Liver (tissue), 3 donors: Measurements from ENCODE around the gene TRAPPC3.

Source experiments
- ATF3 ChIP-seq: IDR thresholded peaks from 2 replicates; pipeline ENCODE4 v1.6.1; 2016; ENCODE audit warnings: antibody characterized with exemption
- CTCF ChIP-seq: fragments of 150-350 bp; IDR thresholded peaks from 2 replicates; pipeline ENCODE4 v1.5.1; 2017; ENCODE audit warnings: improper control_type of control experiment, low read depth, low read length; ENCODE audit not compliant: missing input control
- FOXA1 ChIP-seq: IDR thresholded peaks from 2 replicates; pipeline ENCODE4 v1.6.1; 2016; ENCODE audit warnings: antibody characterized with exemption
- GABPA ChIP-seq, 2 donors: IDR thresholded peaks in 1 of 2; conservative IDR thresholded peaks in 1 of 2; 2 replicates each; pipeline ENCODE4 v1.6.1; 2016; ENCODE audit warnings: antibody characterized with exemption in 2 of 2, mild to moderate bottlenecking in 1 of 2, moderate library complexity in 1 of 2
- RAD21 ChIP-seq, 2 donors: IDR thresholded peaks; 2 replicates each; pipeline ENCODE4 v1.6.1; 2016; ENCODE audit warnings: antibody characterized with exemption in 2 of 2, mild to moderate bottlenecking in 2 of 2
- TAF1 ChIP-seq: conservative IDR thresholded peaks from 2 replicates; pipeline ENCODE4 v1.6.1; 2016; ENCODE audit warnings: antibody characterized with exemption, mild to moderate bottlenecking
- TF ChIP-seq, protein P1 (sequence below): IDR thresholded peaks from 2 replicates; pipeline ENCODE4 v1.6.1; 2016; ENCODE audit warnings: antibody characterized with exemption
- TF ChIP-seq, protein P2 (sequence below): IDR thresholded peaks from 2 replicates; pipeline ENCODE4 v1.6.1; 2016; ENCODE audit warnings: antibody characterized with exemption, mild to moderate bottlenecking
- donor health status: healthy.
- donor health status: healthy.

GRCh38 chr1:36098650-36099365 lies 50.5 kb downstream of the TRAPPC3 start:
- TF ChIP-seq CTCF (no peak), TAF1 (no peak), GABPA (IDR thresholded peaks at IDR 0.05 in 1 of 2, conservative IDR thresholded peaks at IDR 0.05 in 1 of 2) (no peak), ATF3 (no peak), RAD21 (IDR thresholded peaks at IDR 0.05) (no peak), FOXA1 (no peak)
- TF ChIP-seq, protein P1, sequence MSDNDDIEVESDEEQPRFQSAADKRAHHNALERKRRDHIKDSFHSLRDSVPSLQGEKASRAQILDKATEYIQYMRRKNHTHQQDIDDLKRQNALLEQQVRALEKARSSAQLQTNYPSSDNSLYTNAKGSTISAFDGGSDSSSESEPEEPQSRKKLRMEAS, result no peak
- TF ChIP-seq, protein P2, sequence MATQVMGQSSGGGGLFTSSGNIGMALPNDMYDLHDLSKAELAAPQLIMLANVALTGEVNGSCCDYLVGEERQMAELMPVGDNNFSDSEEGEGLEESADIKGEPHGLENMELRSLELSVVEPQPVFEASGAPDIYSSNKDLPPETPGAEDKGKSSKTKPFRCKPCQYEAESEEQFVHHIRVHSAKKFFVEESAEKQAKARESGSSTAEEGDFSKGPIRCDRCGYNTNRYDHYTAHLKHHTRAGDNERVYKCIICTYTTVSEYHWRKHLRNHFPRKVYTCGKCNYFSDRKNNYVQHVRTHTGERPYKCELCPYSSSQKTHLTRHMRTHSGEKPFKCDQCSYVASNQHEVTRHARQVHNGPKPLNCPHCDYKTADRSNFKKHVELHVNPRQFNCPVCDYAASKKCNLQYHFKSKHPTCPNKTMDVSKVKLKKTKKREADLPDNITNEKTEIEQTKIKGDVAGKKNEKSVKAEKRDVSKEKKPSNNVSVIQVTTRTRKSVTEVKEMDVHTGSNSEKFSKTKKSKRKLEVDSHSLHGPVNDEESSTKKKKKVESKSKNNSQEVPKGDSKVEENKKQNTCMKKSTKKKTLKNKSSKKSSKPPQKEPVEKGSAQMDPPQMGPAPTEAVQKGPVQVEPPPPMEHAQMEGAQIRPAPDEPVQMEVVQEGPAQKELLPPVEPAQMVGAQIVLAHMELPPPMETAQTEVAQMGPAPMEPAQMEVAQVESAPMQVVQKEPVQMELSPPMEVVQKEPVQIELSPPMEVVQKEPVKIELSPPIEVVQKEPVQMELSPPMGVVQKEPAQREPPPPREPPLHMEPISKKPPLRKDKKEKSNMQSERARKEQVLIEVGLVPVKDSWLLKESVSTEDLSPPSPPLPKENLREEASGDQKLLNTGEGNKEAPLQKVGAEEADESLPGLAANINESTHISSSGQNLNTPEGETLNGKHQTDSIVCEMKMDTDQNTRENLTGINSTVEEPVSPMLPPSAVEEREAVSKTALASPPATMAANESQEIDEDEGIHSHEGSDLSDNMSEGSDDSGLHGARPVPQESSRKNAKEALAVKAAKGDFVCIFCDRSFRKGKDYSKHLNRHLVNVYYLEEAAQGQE, result no peak
